ENCODE measurements around the gene KIF2A. TPM values are rescaled to one million over a fixed set of nuclear protein-coding genes. Genes with fewer than 3 reads are reported as not detected.

The KIF2A gene
- total RNA-seq, 1 experiment from 2014 or later, result 81.8 TPM

GRCh38 chr5:62310426-62311143 lies 4.6 kb downstream of the KIF2A start:
- Histone ChIP-seq H3K9me2 (replicated peaks; ENCODE audit: insufficient read depth, low read length) (no peaks in the 10 kb centered on the region), H3K4me1 (ENCODE audit: low read length) (peaks cover 38% of the 10 kb centered on the region), H3K36me3 (ENCODE audit: insufficient read depth, low read length) (peaks cover 24% of the 10 kb centered on the region; the same call in 1 of the 2 replicates), H4K20me1 (ENCODE audit: insufficient read depth, low read depth, low read length) (peaks cover 69% of the 10 kb centered on the region), H3K27ac (ENCODE audit: low read length) (no peak overlapping the region), H3K79me2 (ENCODE audit: low read length) (peaks cover 95% of the 10 kb centered on the region), H3K9ac (ENCODE audit: low read length) (no peak overlapping the region), H3K27me3 (ENCODE audit: low read length) (no peaks in the 10 kb centered on the region), H3K9me3 (ENCODE audit: low read length) (no peaks in the 10 kb centered on the region), H3K4me2 (ENCODE audit: low read depth, low read length, poor library complexity, severe bottlenecking) (no peak overlapping the region), H3K4me3 (ENCODE audit: low read length) (no peak overlapping the region), H2AFZ (ENCODE audit: low read length) (no peak overlapping the region)
- DNase-seq, result no peak

- H3K9ac ChIP-seq (ENCODE audit: low read length), result no peak overlapping the region
- peaks cover 81% of the 10 kb centered on the region for H4K20me1 ChIP-seq (ENCODE audit: insufficient read depth, low read depth, low read length)
- no peak overlapping the region for H2AFZ ChIP-seq (ENCODE audit: low read length)
- DNase-seq, result no peak
- H3K4me1 ChIP-seq (ENCODE audit: low read length), result peaks cover 40% of the 10 kb centered on the region
- H3K79me2 ChIP-seq (ENCODE audit: low read length), result peaks cover 100% of the 10 kb centered on the region
- H3K9me2 ChIP-seq (replicated peaks; ENCODE audit: insufficient read depth, low read length), result no peaks in the 10 kb centered on the region
- no peak overlapping the region for H3K4me3 ChIP-seq (ENCODE audit: low read length)
- H3K4me2 ChIP-seq (ENCODE audit: low read depth, low read length, poor library complexity, severe bottlenecking), result no peak overlapping the region
- H3K27ac ChIP-seq (ENCODE audit: low read length), result no peak overlapping the region
- H3K36me3 ChIP-seq (ENCODE audit: insufficient read depth, low read length), result peaks cover 24% of the 10 kb centered on the region; the same call in 1 of the 2 replicates
- H3K9me3 ChIP-seq (ENCODE audit: low read length), result no peaks in the 10 kb centered on the region
- H3K27me3 ChIP-seq (ENCODE audit: low read length), result no peaks in the 10 kb centered on the region
Observed at GRCh38 chr5:62312036-62312435, 6.0 kb downstream of the KIF2A start.

GRCh38 chr5:62312674-62313073 lies 6.7 kb downstream of the KIF2A start:
- H2AFZ ChIP-seq (ENCODE audit: low read length), result no peak overlapping the region
- no peaks in the 10 kb centered on the region for H3K9me2 ChIP-seq (replicated peaks; ENCODE audit: insufficient read depth, low read length)
- no peaks in the 10 kb centered on the region for H3K27me3 ChIP-seq (ENCODE audit: low read length)
- H3K79me2 ChIP-seq (ENCODE audit: low read length), result peaks cover 100% of the 10 kb centered on the region
- H3K4me3 ChIP-seq (ENCODE audit: low read length), result no peak overlapping the region
- H4K20me1 ChIP-seq (ENCODE audit: insufficient read depth, low read depth, low read length), result peaks cover 81% of the 10 kb centered on the region
- H3K9ac ChIP-seq (ENCODE audit: low read length), result no peak overlapping the region
- no peaks in the 10 kb centered on the region for H3K9me3 ChIP-seq (ENCODE audit: low read length)
- peaks cover 24% of the 10 kb centered on the region; the same call in 1 of the 2 replicates for H3K36me3 ChIP-seq (ENCODE audit: insufficient read depth, low read length)
- no peak overlapping the region for H3K4me2 ChIP-seq (ENCODE audit: low read depth, low read length, poor library complexity, severe bottlenecking)
- no peak overlapping the region for H3K27ac ChIP-seq (ENCODE audit: low read length)
- peaks cover 38% of the 10 kb centered on the region for H3K4me1 ChIP-seq (ENCODE audit: low read length)
- no peak for DNase-seq

- peaks cover 73% of the 10 kb centered on the region for H4K20me1 ChIP-seq (ENCODE audit: insufficient read depth, low read depth, low read length)
- H3K79me2 ChIP-seq (ENCODE audit: low read length), result peaks cover 100% of the 10 kb centered on the region
- no peaks in the 10 kb centered on the region for H3K9me2 ChIP-seq (replicated peaks; ENCODE audit: insufficient read depth, low read length)
- peaks cover 12% of the 10 kb centered on the region; the same call in 1 of the 2 replicates for H3K36me3 ChIP-seq (ENCODE audit: insufficient read depth, low read length)
- no peak for DNase-seq
- H3K27ac ChIP-seq (ENCODE audit: low read length), result no peak overlapping the region
- no peak overlapping the region for H3K4me2 ChIP-seq (ENCODE audit: low read depth, low read length, poor library complexity, severe bottlenecking)
- peaks cover 22% of the 10 kb centered on the region for H3K4me1 ChIP-seq (ENCODE audit: low read length)
- no peaks in the 10 kb centered on the region for H3K27me3 ChIP-seq (ENCODE audit: low read length)
- H3K9ac ChIP-seq (ENCODE audit: low read length), result no peak overlapping the region
- H3K4me3 ChIP-seq (ENCODE audit: low read length), result no peak overlapping the region
- no peak overlapping the region for H2AFZ ChIP-seq (ENCODE audit: low read length)
- no peaks in the 10 kb centered on the region for H3K9me3 ChIP-seq (ENCODE audit: low read length)
Observed at GRCh38 chr5:62314213-62314830, 8.3 kb downstream of the KIF2A start.

- no peaks in the 10 kb centered on the region for H3K27me3 ChIP-seq (ENCODE audit: low read length)
- peaks cover 100% of the 10 kb centered on the region for H3K79me2 ChIP-seq (ENCODE audit: low read length)
- peaks cover 71% of the 10 kb centered on the region for H4K20me1 ChIP-seq (ENCODE audit: insufficient read depth, low read depth, low read length)
- H3K9me2 ChIP-seq (replicated peaks; ENCODE audit: insufficient read depth, low read length), result no peaks in the 10 kb centered on the region
- H2AFZ ChIP-seq (ENCODE audit: low read length), result no peak overlapping the region
- H3K4me1 ChIP-seq (ENCODE audit: low read length), result peaks cover 11% of the 10 kb centered on the region
- no peak overlapping the region for H3K4me3 ChIP-seq (ENCODE audit: low read length)
- H3K9me3 ChIP-seq (ENCODE audit: low read length), result no peaks in the 10 kb centered on the region
- peaks cover 7% of the 10 kb centered on the region; the same call in 1 of the 2 replicates for H3K36me3 ChIP-seq (ENCODE audit: insufficient read depth, low read length)
- no peak for DNase-seq
- no peak overlapping the region for H3K9ac ChIP-seq (ENCODE audit: low read length)
- no peak overlapping the region for H3K4me2 ChIP-seq (ENCODE audit: low read depth, low read length, poor library complexity, severe bottlenecking)
- no peak overlapping the region for H3K27ac ChIP-seq (ENCODE audit: low read length)
Observed at GRCh38 chr5:62315376-62316175, 9.6 kb downstream of the KIF2A start.

GRCh38 chr5:62316176-62316502 lies 10.1 kb downstream of the KIF2A start:
- Histone ChIP-seq H3K9me3 (ENCODE audit: low read length) (no peaks in the 10 kb centered on the region), H2AFZ (ENCODE audit: low read length) (no peak overlapping the region), H3K9me2 (replicated peaks; ENCODE audit: insufficient read depth, low read length) (no peaks in the 10 kb centered on the region), H3K4me2 (ENCODE audit: low read depth, low read length, poor library complexity, severe bottlenecking) (no peak overlapping the region), H3K9ac (ENCODE audit: low read length) (no peak overlapping the region), H3K27me3 (ENCODE audit: low read length) (no peaks in the 10 kb centered on the region), H4K20me1 (ENCODE audit: insufficient read depth, low read depth, low read length) (peaks cover 65% of the 10 kb centered on the region), H3K79me2 (ENCODE audit: low read length) (peaks cover 100% of the 10 kb centered on the region), H3K4me3 (ENCODE audit: low read length) (no peak overlapping the region), H3K27ac (ENCODE audit: low read length) (no peak overlapping the region), H3K4me1 (ENCODE audit: low read length) (peaks cover 8% of the 10 kb centered on the region; the same call in 1 of the 2 replicates), H3K36me3 (ENCODE audit: insufficient read depth, low read length) (peaks cover 10% of the 10 kb centered on the region; the same call in 1 of the 2 replicates)
- no peak for DNase-seq

- H3K36me3 ChIP-seq (ENCODE audit: insufficient read depth, low read length), result peaks cover 15% of the 10 kb centered on the region; the same call in 1 of the 2 replicates
- H3K9me3 ChIP-seq (ENCODE audit: low read length), result no peaks in the 10 kb centered on the region
- H3K9me2 ChIP-seq (replicated peaks; ENCODE audit: insufficient read depth, low read length), result no peaks in the 10 kb centered on the region
- no peak overlapping the region for H3K4me2 ChIP-seq (ENCODE audit: low read depth, low read length, poor library complexity, severe bottlenecking)
- no peak overlapping the region for H2AFZ ChIP-seq (ENCODE audit: low read length)
- no peak overlapping the region for H3K9ac ChIP-seq (ENCODE audit: low read length)
- no peak for DNase-seq
- no peak overlapping the region for H3K27ac ChIP-seq (ENCODE audit: low read length)
- peaks cover 14% of the 10 kb centered on the region for H3K4me1 ChIP-seq (ENCODE audit: low read length)
- H4K20me1 ChIP-seq (ENCODE audit: insufficient read depth, low read depth, low read length), result peaks cover 57% of the 10 kb centered on the region
- peaks cover 100% of the 10 kb centered on the region for H3K79me2 ChIP-seq (ENCODE audit: low read length)
- H3K27me3 ChIP-seq (ENCODE audit: low read length), result no peaks in the 10 kb centered on the region
- H3K4me3 ChIP-seq (ENCODE audit: low read length), result no peak overlapping the region
Observed at GRCh38 chr5:62317810-62318209, 11.8 kb downstream of the KIF2A start.

- H3K36me3 ChIP-seq (ENCODE audit: insufficient read depth, low read length), result peaks cover 15% of the 10 kb centered on the region; the same call in 1 of the 2 replicates
Observed at GRCh38 chr5:62322484-62322883, 16.5 kb downstream of the KIF2A start.

More at GRCh38 chr5:62322484-62322883, 16.5 kb downstream of the KIF2A start:
- H4K20me1 ChIP-seq (ENCODE audit: insufficient read depth, low read depth, low read length), result peaks cover 25% of the 10 kb centered on the region
- peaks cover 100% of the 10 kb centered on the region for H3K79me2 ChIP-seq (ENCODE audit: low read length)
- H3K27me3 ChIP-seq (ENCODE audit: low read length), result no peaks in the 10 kb centered on the region
- H3K9me3 ChIP-seq (ENCODE audit: low read length), result no peaks in the 10 kb centered on the region
- H3K9ac ChIP-seq (ENCODE audit: low read length), result no peak overlapping the region
- H3K4me1 ChIP-seq (ENCODE audit: low read length), result peaks cover 50% of the 10 kb centered on the region
- no peak overlapping the region for H3K27ac ChIP-seq (ENCODE audit: low read length)
- DNase-seq, result no peak
- H3K4me3 ChIP-seq (ENCODE audit: low read length), result no peak overlapping the region
- H3K9me2 ChIP-seq (replicated peaks; ENCODE audit: insufficient read depth, low read length), result no peaks in the 10 kb centered on the region
- no peak overlapping the region for H3K4me2 ChIP-seq (ENCODE audit: low read depth, low read length, poor library complexity, severe bottlenecking)
- no peak overlapping the region for H2AFZ ChIP-seq (ENCODE audit: low read length)

Data from Karpas-422 (cell line).